Left renal pelvis (tissue), 4 donors: Measurements from ENCODE around the gene RESF1. TPM values are rescaled to one million over a fixed set of nuclear protein-coding genes. Genes with fewer than 3 reads are reported as not detected.
"Not testable (repeated sequence)": the region's sequence is repeated elsewhere in the genome, so short reads cannot be mapped to it uniquely, and the experiment has no call there.

Experiments
- DNase-seq, 4 donors: peaks; one replicate each; pipeline ENCODE4 v3.0.0-alpha.2; 2013; ENCODE audit warnings: low read depth in 4 of 4, low spot score in 3 of 4
- polyA plus RNA-seq, 4 donors: library from polyadenylated mRNA; unstranded; fragments of 120-200 nt; gene quantifications; one replicate each; pipeline ENCODE4 v1.2.1, GENCODE V29; 2013; ENCODE audit not compliant: insufficient read length in 4 of 4

RESF1 gene, protein sequence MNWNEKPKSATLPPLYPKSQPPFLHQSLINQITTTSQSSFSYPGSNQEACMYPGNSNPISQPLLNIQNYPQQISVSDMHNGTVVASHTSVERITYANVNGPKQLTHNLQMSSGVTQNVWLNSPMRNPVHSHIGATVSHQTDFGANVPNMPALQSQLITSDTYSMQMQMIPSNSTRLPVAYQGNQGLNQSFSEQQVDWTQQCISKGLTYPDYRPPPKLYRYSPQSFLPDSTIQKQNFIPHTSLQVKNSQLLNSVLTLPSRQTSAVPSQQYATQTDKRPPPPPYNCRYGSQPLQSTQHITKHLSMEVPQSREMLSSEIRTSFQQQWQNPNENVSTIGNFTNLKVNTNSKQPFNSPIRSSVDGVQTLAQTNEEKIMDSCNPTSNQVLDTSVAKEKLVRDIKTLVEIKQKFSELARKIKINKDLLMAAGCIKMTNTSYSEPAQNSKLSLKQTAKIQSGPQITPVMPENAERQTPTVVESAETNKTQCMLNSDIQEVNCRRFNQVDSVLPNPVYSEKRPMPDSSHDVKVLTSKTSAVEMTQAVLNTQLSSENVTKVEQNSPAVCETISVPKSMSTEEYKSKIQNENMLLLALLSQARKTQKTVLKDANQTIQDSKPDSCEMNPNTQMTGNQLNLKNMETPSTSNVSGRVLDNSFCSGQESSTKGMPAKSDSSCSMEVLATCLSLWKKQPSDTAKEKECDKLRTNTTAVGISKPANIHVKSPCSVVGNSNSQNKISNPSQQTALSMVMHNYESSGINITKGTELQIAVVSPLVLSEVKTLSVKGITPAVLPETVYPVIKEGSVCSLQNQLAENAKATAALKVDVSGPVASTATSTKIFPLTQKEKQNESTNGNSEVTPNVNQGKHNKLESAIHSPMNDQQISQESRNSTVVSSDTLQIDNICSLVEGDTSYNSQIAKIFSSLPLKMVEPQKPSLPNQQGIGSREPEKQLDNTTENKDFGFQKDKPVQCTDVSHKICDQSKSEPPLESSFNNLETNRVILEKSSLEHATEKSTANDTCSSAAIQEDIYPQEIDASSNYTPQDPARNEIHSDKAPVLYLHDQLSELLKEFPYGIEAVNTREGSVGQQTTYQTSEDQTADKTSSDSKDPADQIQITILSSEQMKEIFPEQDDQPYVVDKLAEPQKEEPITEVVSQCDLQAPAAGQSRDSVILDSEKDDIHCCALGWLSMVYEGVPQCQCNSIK (N-terminal part only)
- polyA plus RNA-seq, result 10 to 100 TPM; 50.3 to 65.1 (median 53.9) TPM

DNA sequence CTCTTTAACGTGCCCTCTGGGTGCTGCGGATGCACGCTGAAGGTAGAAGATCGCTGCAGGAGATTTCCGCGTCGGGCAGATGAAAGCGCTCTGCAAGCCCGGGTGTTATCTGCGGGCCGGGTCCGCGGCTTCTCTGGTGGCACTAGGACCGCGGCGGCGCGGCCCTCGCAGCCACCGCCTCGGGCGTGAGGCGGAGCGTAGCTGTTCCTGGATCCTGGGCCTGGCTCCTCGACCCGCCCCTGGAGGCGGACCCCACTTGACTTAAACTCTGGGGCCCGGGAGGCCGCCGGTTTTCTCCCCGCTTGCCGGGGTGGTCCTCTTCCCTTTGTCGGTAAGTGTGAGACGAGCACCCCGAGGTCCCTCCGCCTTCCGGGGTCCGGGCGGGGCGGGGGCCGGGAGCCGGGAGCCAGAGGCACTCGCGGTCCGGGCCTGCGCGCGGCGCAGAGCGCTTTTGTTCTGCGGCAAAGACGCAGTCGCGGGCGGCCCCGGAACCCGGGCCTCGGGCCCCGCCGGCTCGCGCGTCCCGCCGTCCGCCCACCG, at the start of gene RESF1:
TSS of gene RESF1 (plus strand) at position 255 of the 540 bp plus-strand sequence. CDS start 21,541 bp downstream, outside the sequence.
- DNase-seq, result peak; percentile 81 to 88 (median 86)

- DNase-seq, result no peak
Observed at GRCh38 chr12:31914927-31915326, 44.3 kb upstream of the RESF1 start.

- DNase-seq, result no peak
Observed at GRCh38 chr12:31915446-31915845, 43.8 kb upstream of the RESF1 start.

DNA sequence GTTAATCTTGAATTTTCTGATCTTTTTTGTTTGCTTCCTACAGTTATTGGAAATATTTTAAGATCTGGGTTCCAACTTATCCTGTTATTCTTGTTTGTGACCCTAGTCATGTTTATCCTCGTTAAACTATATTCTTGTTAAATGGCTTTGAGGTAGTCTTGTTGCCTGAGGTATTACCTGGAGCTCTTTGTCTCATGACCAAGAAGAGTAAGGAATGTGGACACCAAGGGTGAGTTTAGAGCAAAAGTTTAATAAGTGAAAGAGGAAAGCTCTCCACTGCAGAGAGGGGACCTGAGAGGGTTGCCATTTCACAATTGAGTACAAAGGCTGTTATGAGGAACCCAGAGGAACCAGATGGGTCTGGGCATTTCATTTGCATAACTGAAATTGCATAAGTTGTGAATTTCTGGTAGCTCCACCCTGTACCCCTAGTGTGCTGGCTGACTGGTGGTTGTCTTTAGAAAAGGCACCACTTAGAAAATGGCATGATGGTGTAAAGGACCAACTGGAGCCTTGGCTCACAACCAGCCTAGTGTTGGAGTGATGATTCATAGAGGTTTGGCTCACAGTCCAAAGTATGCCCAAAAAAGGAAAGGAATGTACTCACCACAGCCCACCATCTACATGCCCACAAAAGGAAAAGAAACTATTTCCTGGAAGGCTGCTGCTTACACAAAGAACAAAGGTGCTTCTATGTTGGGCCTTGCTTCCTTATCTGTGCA, 36.7 kb upstream of the RESF1 start:
- no peak for DNase-seq

DNA sequence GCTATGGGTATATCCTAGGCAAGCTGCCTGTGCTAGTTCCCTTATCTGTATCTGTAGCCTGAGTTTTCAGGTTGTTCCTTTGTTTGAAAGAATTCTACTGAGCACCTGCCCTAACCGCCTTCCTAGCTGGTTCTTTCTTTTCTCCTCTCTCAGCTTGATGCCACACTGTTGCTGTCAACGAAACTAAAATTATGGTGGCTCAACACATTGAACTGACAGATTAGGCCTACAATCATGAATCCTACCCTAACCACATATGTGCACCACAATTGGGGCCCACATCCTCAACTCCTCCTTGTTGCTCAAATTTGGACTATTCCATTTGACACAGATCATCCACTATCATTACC, 36.2 kb upstream of the RESF1 start:
- no peak for DNase-seq

DNA sequence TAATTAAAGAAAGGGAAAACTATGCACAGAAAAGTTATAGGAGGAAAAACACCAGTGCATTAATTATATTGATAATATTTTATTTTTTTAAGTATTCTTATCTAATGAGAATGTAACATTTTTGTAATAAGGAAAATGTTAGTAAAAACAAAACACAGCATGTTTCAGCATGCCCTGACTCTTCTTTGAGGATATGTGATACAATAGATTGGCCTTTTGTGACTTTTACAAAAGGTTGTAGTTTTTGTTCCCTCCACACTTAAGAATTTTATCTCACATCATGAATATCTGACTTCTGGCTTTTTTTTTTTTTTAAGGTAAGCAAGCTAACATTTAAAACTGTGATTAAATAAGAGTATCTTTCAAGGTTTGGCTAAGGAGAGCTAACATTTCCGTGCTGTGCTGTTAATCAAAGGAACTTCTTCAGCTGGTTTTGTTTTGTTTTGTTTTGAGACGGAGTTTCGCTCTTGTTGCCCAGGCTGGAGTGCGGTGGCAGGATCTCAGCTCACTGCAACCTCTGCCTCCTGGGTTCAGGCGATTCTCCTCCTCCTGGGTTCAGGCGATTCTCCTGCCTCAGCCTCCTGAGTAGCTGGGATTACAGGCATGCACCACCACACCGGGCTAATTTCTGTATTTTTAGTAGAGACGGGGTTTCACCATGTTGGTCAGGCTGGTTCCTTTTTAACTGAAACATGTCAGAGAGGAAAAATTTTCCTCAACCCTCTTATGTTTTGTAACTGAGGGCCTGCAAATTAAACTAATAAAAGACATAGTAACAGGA, 30.8 kb upstream of the RESF1 start:
- DNase-seq, result no peak

GRCh38 chr12:31929027-31929526, 30.1 kb upstream of the RESF1 start:
- DNase-seq, result no peak

DNA sequence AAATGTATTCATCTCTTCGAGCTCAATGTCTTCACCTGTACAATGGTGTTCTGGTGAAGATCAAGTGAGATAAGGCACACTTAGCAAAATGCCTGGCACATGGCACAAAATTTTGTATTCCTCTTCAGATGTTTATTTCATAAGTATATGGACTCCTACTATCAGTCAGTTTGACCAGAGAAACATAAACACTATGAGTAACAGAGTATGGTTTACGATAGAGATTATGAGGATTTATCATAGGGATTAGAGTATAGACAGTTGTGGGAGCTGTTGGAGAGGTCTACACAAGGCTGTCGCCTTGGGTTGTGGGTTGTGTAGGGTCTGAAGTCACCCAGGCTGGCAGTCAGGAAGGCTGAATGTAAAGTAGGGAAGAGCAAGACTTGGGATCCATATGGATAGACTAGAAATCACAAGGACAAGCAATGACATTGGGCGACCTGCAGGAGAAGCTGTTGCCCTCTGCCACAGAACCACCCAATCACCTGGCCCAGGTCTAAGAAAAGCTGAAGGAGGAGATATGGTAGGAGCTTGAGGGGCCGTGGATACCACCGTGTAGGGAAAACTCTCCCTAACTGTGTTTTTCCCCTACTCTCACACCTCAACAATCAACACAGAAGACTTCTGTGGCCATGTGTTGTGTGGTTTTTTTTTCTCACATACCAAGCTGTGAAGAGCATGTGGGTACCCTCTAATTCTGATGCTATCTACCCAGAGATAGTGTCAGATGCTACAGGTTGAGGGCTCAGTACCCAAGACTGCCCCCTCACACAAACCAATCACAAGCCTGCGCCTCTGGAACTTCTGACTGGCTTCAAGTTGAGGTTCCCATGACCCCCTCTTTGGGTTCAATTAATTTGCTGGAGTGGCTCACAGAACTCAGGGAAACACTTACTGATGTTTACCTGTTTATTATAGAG, 27.2 kb upstream of the RESF1 start:
- DNase-seq, result no peak

DNA sequence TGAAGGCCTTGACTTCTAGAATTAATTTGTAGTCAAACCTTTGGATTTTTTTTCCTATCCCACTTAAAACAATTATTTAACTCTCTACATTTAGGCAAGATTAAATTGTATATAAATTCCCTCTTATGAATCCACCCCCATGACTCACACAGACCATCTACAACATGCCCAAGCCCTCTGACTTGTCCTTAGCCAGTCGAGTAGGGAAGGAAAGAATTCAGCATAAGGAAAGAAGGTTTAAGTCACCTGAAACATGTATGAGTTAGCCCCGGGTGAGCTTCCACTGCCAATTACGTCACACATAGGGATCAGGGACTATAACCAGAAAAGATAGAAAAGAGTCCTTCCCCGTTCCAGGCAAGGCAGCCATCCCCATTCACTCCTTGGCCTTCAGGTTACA, 14.9 kb upstream of the RESF1 start:
- no peak for DNase-seq

- DNase-seq, result no peak
Observed at GRCh38 chr12:31947971-31948370, 11.2 kb upstream of the RESF1 start.

DNA sequence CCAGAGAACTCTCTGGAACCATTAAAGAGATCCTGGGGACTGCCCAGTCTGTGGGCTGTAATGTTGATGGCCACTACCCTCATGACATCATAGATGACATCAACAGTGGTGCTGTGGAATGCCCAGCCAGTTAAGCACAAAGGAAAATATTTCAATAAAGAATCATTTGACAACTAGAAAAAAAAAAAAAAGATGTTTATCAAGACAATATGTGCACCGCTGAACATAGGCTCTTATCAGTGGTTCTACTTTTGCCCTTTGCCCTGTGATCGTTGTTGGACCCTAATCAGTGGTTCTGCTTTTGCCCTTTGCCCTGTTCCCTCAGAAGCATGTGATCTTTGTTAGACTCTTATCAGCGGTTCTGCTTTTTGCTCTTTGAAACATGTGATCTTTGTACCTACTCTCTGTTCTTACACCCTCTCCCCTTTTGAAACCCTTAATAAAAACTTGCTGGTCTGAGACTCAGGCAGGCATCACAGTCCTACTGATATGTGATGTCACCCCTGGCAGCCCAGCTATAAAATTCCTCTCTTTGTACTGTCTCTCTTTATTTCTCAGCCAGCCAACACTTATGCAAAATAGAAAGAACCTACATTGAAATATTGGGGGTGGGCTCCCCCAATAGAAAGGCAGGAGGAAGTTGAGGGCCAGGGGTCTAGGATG, 10.4 kb upstream of the RESF1 start:
- DNase-seq, result not testable (repeated sequence)

GRCh38 chr12:31950088-31950487, 9.1 kb upstream of the RESF1 start:
- no peak for DNase-seq

- DNase-seq, result no peak
Observed at GRCh38 chr12:31950492-31950891, 8.7 kb upstream of the RESF1 start.

DNA sequence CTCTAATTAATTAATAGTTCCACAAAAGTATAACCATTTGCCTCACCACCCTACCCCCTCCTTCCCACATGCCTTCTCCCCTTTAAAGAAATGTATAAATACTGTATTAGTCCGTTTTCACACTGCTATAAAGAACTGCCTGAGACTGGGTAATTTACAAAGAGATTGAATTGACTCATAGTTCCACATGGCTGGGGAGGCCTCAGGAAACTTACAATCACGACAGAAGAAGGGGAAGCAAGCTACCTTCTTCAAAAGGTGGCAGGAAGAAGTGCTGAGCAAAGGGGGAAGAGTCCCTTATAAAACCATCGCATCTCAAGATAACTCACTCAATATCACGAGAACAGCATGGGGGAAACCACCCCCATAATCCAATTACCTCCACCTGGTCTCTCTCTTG, 8.2 kb upstream of the RESF1 start:
- DNase-seq, result no peak

GRCh38 chr12:31951939-31952338, 7.3 kb upstream of the RESF1 start:
- no peak for DNase-seq

- DNase-seq, result no peak
Observed at GRCh38 chr12:31952418-31952817, 6.8 kb upstream of the RESF1 start.
